ENCODE data around the gene ESPN.

- TF ChIP-seq CTCF (IDR thresholded peaks at IDR 0.05) = peak; percentile 68 to 92 (median 86)
- TF ChIP-seq POLR2A (IDR thresholded peaks at IDR 0.05) = no peak
Measured at GRCh38 chr1:6486433-6487011, 61.9 kb downstream of the ESPN start.

All from adrenal gland (tissue), 5 donors.